ENCODE data around the gene USP27X. TPM values are rescaled to one million over a fixed set of nuclear protein-coding genes. Genes with fewer than 3 reads are reported as not detected.

USP27X gene
- polyA plus RNA-seq, 2 of the 4 experiments (the other 2 are of a cell fraction) = 4.5 to 4.6 TPM

- FAIRE-seq (no peak), ATAC-seq (no peak), DNase-seq (ENCODE audit: low read depth in 1 of 2, low spot score in 1 of 2) (no peak)
- H3K4me3 ChIP-seq = no peak overlapping the region
- no peak overlapping the region for H3K4me2 ChIP-seq
- H3K4me1 ChIP-seq = peaks cover 6% of the 10 kb centered on the region; the same call in 1 of the 3 replicates
- POLR2A ChIA-PET = no interaction called here
- TF ChIP-seq ESRRA (IDR thresholded peaks at IDR 0.05; ENCODE audit: borderline replicate concordance, low read length) (no peak), CHD2 (IDR thresholded peaks at IDR 0.05; ENCODE audit: low read length, partially characterized antibody) (no peak), GATA3 (IDR thresholded peaks at IDR 0.05; ENCODE audit: borderline replicate concordance) (no peak), TFCP2L1 (CRISPR knock-in tag; IDR thresholded peaks at IDR 0.05) (no peak)
- 67% methylated on average over 5 of the region's 5 CpGs for WGBS (ENCODE audit: missing lambda C conversion rate)
- no peaks in the 10 kb centered on the region for H3K9me3 ChIP-seq
- no peak overlapping the region for H3K27ac ChIP-seq
- CTCF ChIA-PET = interaction anchor here (0.5 to 2.9 kb wide), 6 partner anchors 14 to 116 kb away, joined by 3 to 7 read pairs (median 4); no protein-coding TSS in a partner anchor
Measured at GRCh38 chrX:49877397-49878101, 1.7 kb upstream of the USP27X start.

GRCh38 chrX:49878128-49878833, 1.0 kb upstream of the USP27X start:
- H3K9me3 ChIP-seq = no peaks in the 10 kb centered on the region
- H3K4me2 ChIP-seq = peak overlapping the region; percentile 72
- TF ChIP-seq CHD2 (IDR thresholded peaks at IDR 0.05; ENCODE audit: low read length, partially characterized antibody) (no peak), RFX5 (IDR thresholded peaks at IDR 0.05) (no peak)
- peak overlapping the region; percentile 92 to 98 for H3K27ac ChIP-seq
- CTCF ChIA-PET = interaction anchor here (0.5 to 2.9 kb wide), 6 partner anchors 10 to 117 kb away, joined by 3 to 10 read pairs (median 4); no protein-coding TSS in a partner anchor
- POLR2A ChIA-PET = interaction anchor here (0.6 kb wide), 1 partner anchor 686 kb away, joined by 3 read pairs; no protein-coding TSS in a partner anchor
- no peak for DNase-seq (ENCODE audit: low read depth in 1 of 2, low spot score in 1 of 2)
- no peak for ATAC-seq
- FAIRE-seq = no peak
- H3K4me1 ChIP-seq = peaks cover 6% of the 10 kb centered on the region; the same call in 1 of the 3 replicates
- H3K4me3 ChIP-seq = peak overlapping the region; percentile 72
- WGBS (ENCODE audit: missing lambda C conversion rate) = 74% methylated on average over 13 of the region's 28 CpGs

GRCh38 chrX:49879656-49880277, 483 bp downstream of the USP27X start:
- ATAC-seq (peak in 1 of 2 experiments; percentile 51; a peak in 5 of 6 replicates), FAIRE-seq (no peak), DNase-seq (ENCODE audit: low read depth in 1 of 2, low spot score in 1 of 2) (peak in 1 of 2 experiments; percentile 5)
- TF ChIP-seq ZFP36 (IDR thresholded peaks at IDR 0.05; ENCODE audit: borderline replicate concordance, partially characterized antibody) = no peak
- no peak for TF ChIP-seq TFCP2L1 (CRISPR knock-in tag; IDR thresholded peaks at IDR 0.05)
- no peak for TF ChIP-seq TP53 (CRISPR knock-in tag; IDR thresholded peaks at IDR 0.05)
- TF ChIP-seq GATA3 (IDR thresholded peaks at IDR 0.05; ENCODE audit: borderline replicate concordance) = no peak
- no peak for TF ChIP-seq HDAC2 (IDR thresholded peaks at IDR 0.05)
- TF ChIP-seq FOSB (CRISPR knock-in tag; IDR thresholded peaks at IDR 0.05) = no peak
- no peak for TF ChIP-seq NFE2L2 (conservative IDR thresholded peaks at IDR 0.05; ENCODE audit: low read length)
- no peak for TF ChIP-seq ATOH8 (CRISPR knock-in tag; IDR thresholded peaks at IDR 0.05; ENCODE audit: low read depth)
- TF ChIP-seq CHD4 (IDR thresholded peaks at IDR 0.05; ENCODE audit: borderline replicate concordance) = no peak
- TF ChIP-seq RNF2 (IDR thresholded peaks at IDR 0.05; ENCODE audit: borderline replicate concordance, low read depth) = no peak
- WGBS (ENCODE audit: missing lambda C conversion rate) = 17% methylated on average over 16 of the region's 55 CpGs
- H3K4me2 ChIP-seq = peak overlapping the region; percentile 72
- peaks cover 6% of the 10 kb centered on the region; the same call in 1 of the 3 replicates for H3K4me1 ChIP-seq
- POLR2A ChIA-PET = no interaction called here
- peak overlapping the region; percentile 92 to 98 for H3K27ac ChIP-seq
- H3K9me3 ChIP-seq = no peaks in the 10 kb centered on the region
- CTCF ChIA-PET = interaction anchor here (0.7 to 2.3 kb wide), 7 partner anchors 9 to 700 kb away, joined by 3 to 10 read pairs (median 3); no protein-coding TSS in a partner anchor
- peak overlapping the region; percentile 72 for H3K4me3 ChIP-seq

GRCh38 chrX:49880668-49881067, 1.4 kb downstream of the USP27X start:
- POLR2A ChIA-PET = no interaction called here
- Histone ChIP-seq H3K27ac (no peak overlapping the region), H3K9me3 (no peaks in the 10 kb centered on the region), H3K4me2 (peak overlapping the region; percentile 72; the same call in 2 of the 3 replicates), H3K4me3 (no peak overlapping the region), H3K4me1 (peaks cover 6% of the 10 kb centered on the region; the same call in 1 of the 3 replicates)
- CTCF ChIA-PET = interaction anchor here (1.0 to 2.3 kb wide), 5 partner anchors 8 to 700 kb away, joined by 3 to 10 read pairs (median 4); no protein-coding TSS in a partner anchor
- DNase-seq (ENCODE audit: low read depth in 1 of 2, low spot score in 1 of 2) (no peak), FAIRE-seq (no peak), ATAC-seq (no peak)
- TF ChIP-seq HOXA7 (CRISPR knock-in tag; IDR thresholded peaks at IDR 0.05) = no peak
- WGBS (ENCODE audit: missing lambda C conversion rate) = 98% methylated on average over 8 of the region's 12 CpGs

Data from A549 (cell line).